A549 (cell line): ENCODE results near the gene BRINP1. TPM values are rescaled to one million over a fixed set of nuclear protein-coding genes. Genes with fewer than 3 reads are reported as not detected.

Experiments
- ATAC-seq, 2 experiments: fragments of 200-7000 bp in 1 of 2; fragments of >200 bp in 1 of 2; cut with Nextera tagmentation in 1 of 2; cut with Tn5 transposase in 1 of 2; 3 replicates each; pipeline versions ENCODE4 v1.8.0 to v1.9.1; 2018 to 2020; ENCODE audit warnings: mild to moderate bottlenecking in 1 of 2, moderate library complexity in 1 of 2
- CTCF ChIA-PET: fragments of 300-600 bp; sonication (Branson Sonifier 250); formaldehyde crosslinking; extraction: SDS; loops from one replicate; lab custom pipeline; 2021; ENCODE audit warnings: antibody characterized with exemption, inconsistent platforms; lab: Yijun Ruan, JAX
- POLR2A ChIA-PET: fragments of 350-600 bp; formaldehyde crosslinking; extraction: SDS; loops from one replicate; lab custom pipeline; 2021; ENCODE audit warnings: antibody characterized with exemption, inconsistent platforms; lab: Yijun Ruan, JAX
- DNase-seq, 2 experiments: peaks; one replicate each; pipeline versions ENCODE4 v3.0.0 to v3.0.0-alpha.2; 2011 to 2016; ENCODE audit warnings: low read depth in 1 of 2, low spot score in 1 of 2
- FAIRE-seq: peaks from 2 replicates; lab custom pipeline; 2011; peaks lifted over from hg19 to GRCh38; lab: Jason Lieb, UNC
- H3K27ac ChIP-seq, 2 experiments: fragments of >200 bp; sonication (Bioruptor Twin); formaldehyde crosslinking; 3 replicates each; pipeline ENCODE4 v1.5.1; 2016 to 2017
- H3K4me1 ChIP-seq: fragments of >200 bp; sonication (Bioruptor Twin); formaldehyde crosslinking; 3 replicates; pipeline ENCODE4 v1.6.1; 2016
- H3K4me2 ChIP-seq: fragments of >200 bp; sonication (Bioruptor Twin); formaldehyde crosslinking; 3 replicates; pipeline ENCODE4 v1.6.1; 2016
- H3K4me3 ChIP-seq: fragments of >200 bp; sonication (Bioruptor Twin); formaldehyde crosslinking; 3 replicates; pipeline ENCODE4 v1.5.1; 2016
- H3K9me3 ChIP-seq: fragments of >200 bp; sonication (Bioruptor Twin); formaldehyde crosslinking; 3 replicates; pipeline ENCODE4 v1.6.1; 2016
- CBX2 ChIP-seq: fragments of 200-600 bp; sonication (generic); IDR thresholded peaks from 2 replicates; pipeline ENCODE4 v1.6.1; 2016; ENCODE audit warnings: low read depth, mild to moderate bottlenecking, borderline replicate concordance
- EHF ChIP-seq: fragments of 250-450 bp; sonication (Bioruptor Pico); IDR thresholded peaks from 2 replicates; pipeline ENCODE4 v1.5.0; 2020; ENCODE audit warnings: mild to moderate bottlenecking
- EP300 ChIP-seq, 2 experiments: fragments of >200 bp; sonication (Bioruptor Twin); formaldehyde crosslinking; IDR thresholded peaks; 2 replicates in 1 of 2; 3 replicates in 1 of 2; pipeline ENCODE4 v1.6.1; 2016 to 2017
- ESRRA ChIP-seq: fragments of 150-350 bp; IDR thresholded peaks from 2 replicates; pipeline ENCODE4 v1.6.1; 2014; ENCODE audit warnings: mild to moderate bottlenecking, low read length, borderline replicate concordance
- FOSB ChIP-seq: fragments of 250-450 bp; sonication (Bioruptor Pico); IDR thresholded peaks from 2 replicates; pipeline ENCODE4 v1.5.0; 2020; ENCODE audit warnings: mild to moderate bottlenecking, moderate library complexity
- HMGXB4 ChIP-seq: fragments of 250-450 bp; sonication (Bioruptor Pico); IDR thresholded peaks from 2 replicates; pipeline ENCODE4 v1.5.0; 2021; ENCODE audit warnings: mild to moderate bottlenecking, moderate library complexity, borderline replicate concordance
- HOXA7 ChIP-seq: fragments of 250-450 bp; sonication (Bioruptor Pico); IDR thresholded peaks from 2 replicates; pipeline ENCODE4 v1.5.0; 2020; ENCODE audit warnings: mild to moderate bottlenecking, moderate library complexity
- HOXB13 ChIP-seq: fragments of 250-450 bp; sonication (Bioruptor Pico); IDR thresholded peaks from 2 replicates; pipeline ENCODE4 v1.5.0; 2020; ENCODE audit warnings: low read depth, mild to moderate bottlenecking, moderate library complexity
- JUN ChIP-seq, 2 experiments: fragments of >200 bp; sonication (Bioruptor Twin); formaldehyde crosslinking; IDR thresholded peaks; 2 replicates in 1 of 2; 3 replicates in 1 of 2; pipeline ENCODE4 v1.6.1; 2016 to 2017
- JUNB ChIP-seq: fragments of >200 bp; sonication (Bioruptor Twin); formaldehyde crosslinking; IDR thresholded peaks from 2 replicates; pipeline ENCODE4 v1.6.1; 2016
- MAFK ChIP-seq: fragments of 450-650 bp; IDR thresholded peaks from 2 replicates; pipeline ENCODE4 v1.6.1; 2014; ENCODE audit not compliant: partially characterized antibody
- NFE2L2 ChIP-seq: fragments of 150-350 bp; conservative IDR thresholded peaks from 2 replicates; pipeline ENCODE4 v1.6.1; 2014; ENCODE audit warnings: low read length
- NR3C1 ChIP-seq: fragments of >200 bp; sonication (Bioruptor Twin); formaldehyde crosslinking; IDR thresholded peaks from 3 replicates; pipeline ENCODE4 v1.6.1; 2017
- POLR2AphosphoS2 ChIP-seq: conservative IDR thresholded peaks from 2 replicates; pipeline ENCODE4 v1.6.1; 2012; ENCODE audit warnings: low read length, improper control_type of control experiment, inconsistent platforms
- RAD21 ChIP-seq, 2 experiments: fragments of >200 bp in 1 of 2; sonication (Bioruptor Twin) in 1 of 2; formaldehyde crosslinking in 1 of 2; IDR thresholded peaks in 1 of 2; conservative IDR thresholded peaks in 1 of 2; 2 replicates in 1 of 2; 3 replicates in 1 of 2; pipeline ENCODE4 v1.6.1; 2012 to 2018; ENCODE audit warnings: inconsistent platforms in 1 of 2
- RARB ChIP-seq: fragments of 250-450 bp; sonication (Bioruptor Pico); IDR thresholded peaks from 2 replicates; pipeline ENCODE4 v1.8.0; 2021; ENCODE audit warnings: mild to moderate bottlenecking, moderate library complexity
- REST ChIP-seq: fragments of 200-600 bp; sonication (generic); IDR thresholded peaks from 2 replicates; pipeline ENCODE4 v1.6.1; 2016; ENCODE audit warnings: antibody characterized with exemption, mild to moderate bottlenecking, moderate library complexity
- TP53 ChIP-seq: fragments of 250-450 bp; sonication (Bioruptor Pico); IDR thresholded peaks from 2 replicates; pipeline ENCODE4 v1.5.0; 2021; ENCODE audit warnings: mild to moderate bottlenecking, moderate library complexity
- ZC3H11A ChIP-seq: fragments of 450-650 bp; IDR thresholded peaks from 2 replicates; pipeline ENCODE4 v1.6.1; 2014; ENCODE audit warnings: antibody characterized with exemption, mild to moderate bottlenecking
- ZFP36 ChIP-seq: fragments of 450-650 bp; IDR thresholded peaks from 2 replicates; pipeline ENCODE4 v1.6.1; 2014; ENCODE audit warnings: borderline replicate concordance; ENCODE audit not compliant: partially characterized antibody
- ZSCAN20 ChIP-seq: fragments of 250-450 bp; sonication (Bioruptor Pico); IDR thresholded peaks from 2 replicates; pipeline ENCODE4 v1.8.0; 2022; ENCODE audit warnings: mild to moderate bottlenecking, moderate library complexity
- WGBS: methylation state at CpG from one replicate; pipeline ENCODE4 v1.1.6; 2017; ENCODE audit errors: missing lambda C conversion rate; 5-methylcytosine and 5-hydroxymethylcytosine counted together
- polyA plus RNA-seq, 4 experiments: library from polyadenylated mRNA; depleted of rRNA in 3 of 4; stranded (reverse); fragments of >200 nt; fragmentation: RNase III in 1 of 4; extraction: RNeasy Plus Mini Kit Qiagen cat#74134 plus additional on column Dnase treatment in 1 of 4; gene quantifications; 2 replicates in 3 of 4; 3 replicates in 1 of 4; pipeline ENCODE4 v1.2.3, GENCODE V29; 2011 to 2017

BRINP1 gene
- polyA plus RNA-seq, 2 of the 4 experiments (the other 2 are of a cell fraction) = 0.13 to 0.17 TPM

GRCh38 chr9:119302988-119303698 is 66.1 kb downstream of the BRINP1 start:
- DNase-seq = no peak
- CTCF ChIA-PET = no interaction called here
- POLR2A ChIA-PET = no interaction called here
- WGBS = 16% methylated on average over 13 of the region's 13 CpGs
- ATAC-seq = no peak
- no peak for TF ChIP-seq HOXB13 (CRISPR knock-in tag)
- TF ChIP-seq, all 56 proteins: peak for 0
- H3K9me3 ChIP-seq = no peaks in the 10 kb centered on the region
- no peak for FAIRE-seq
- no peaks in the 10 kb centered on the region for H3K4me1 ChIP-seq
- no peak overlapping the region for H3K27ac ChIP-seq
- no peak overlapping the region for H3K4me2 ChIP-seq
- no peak overlapping the region for H3K4me3 ChIP-seq

GRCh38 chr9:119298076-119298853 is 71.0 kb downstream of the BRINP1 start:
- 8% methylated on average over 3 of the region's 3 CpGs for WGBS
- ATAC-seq (no peak), FAIRE-seq (no peak), DNase-seq (no peak)
- ChIA-PET POLR2A (no interaction called here), CTCF (no interaction called here)
- TF ChIP-seq NR3C1 (no peak), HOXA7 (CRISPR knock-in tag) (no peak), FOSB (no peak), ESRRA (no peak), REST (no peak)
- Histone ChIP-seq H3K27ac (no peak overlapping the region), H3K4me1 (no peaks in the 10 kb centered on the region), H3K9me3 (no peaks in the 10 kb centered on the region), H3K4me3 (no peak overlapping the region), H3K4me2 (no peak overlapping the region)

GRCh38 chr9:119291554-119291953 is 77.7 kb downstream of the BRINP1 start:
- ATAC-seq (no peak), DNase-seq (no peak), FAIRE-seq (no peak)
- Histone ChIP-seq H3K4me1 (no peaks in the 10 kb centered on the region), H3K4me2 (no peak overlapping the region), H3K4me3 (no peak overlapping the region), H3K9me3 (no peaks in the 10 kb centered on the region), H3K27ac (no peak overlapping the region)
- POLR2A ChIA-PET = no interaction called here
- no peak for TF ChIP-seq TP53 (CRISPR knock-in tag)
- TF ChIP-seq ZSCAN20 (CRISPR knock-in tag) = no peak
- TF ChIP-seq EP300 (IDR thresholded peaks at IDR 0.05) = no peak
- no peak for TF ChIP-seq HMGXB4 (CRISPR knock-in tag)
- no peak for TF ChIP-seq POLR2AphosphoS2
- no peak for TF ChIP-seq ZC3H11A
- TF ChIP-seq ZFP36 = no peak
- no peak for TF ChIP-seq EHF (CRISPR knock-in tag)
- TF ChIP-seq HOXA7 (CRISPR knock-in tag) = no peak
- TF ChIP-seq MAFK = no peak
- TF ChIP-seq JUN (IDR thresholded peaks at IDR 0.05) = no peak
- TF ChIP-seq RAD21 (conservative IDR thresholded peaks at IDR 0.05 in 1 of 2, IDR thresholded peaks at IDR 0.05 in 1 of 2) = no peak
- no peak for TF ChIP-seq NFE2L2
- no peak for TF ChIP-seq RARB (CRISPR knock-in tag)
- no peak for TF ChIP-seq JUNB
- TF ChIP-seq CBX2 = no peak
- 0% methylated on average over 1 of the region's 1 CpG for WGBS
- CTCF ChIA-PET = no interaction called here
